Natural killer cell treated with Interleukin-12 subunit alpha and Interleukin-12 subunit beta and Interleukin-15 and Interleukin-18, amount 100 ng/mL, for 72 hours (primary cell): ENCODE data around the gene INSIG1. TPM values are rescaled to one million over a fixed set of nuclear protein-coding genes. Genes with fewer than 3 reads are reported as not detected.

Experiments used
- ATAC-seq, 2 donors: fragments of 150-1000 bp; cut with Tn5 transposase in 1 of 2; sonication (Bioruptor Pico), chemical (Tn5 transposase) in 1 of 2; 2 replicates each; pipeline ENCODE4 v1.10.0; 2021
- DNase-seq: peaks from one replicate; pipeline ENCODE4 v3.0.0; 2022; ENCODE audit warnings: low spot score
- H3K27ac Mint-ChIP-seq, 2 donors: 1 replicate in 1 of 2; 2 replicates in 1 of 2; pipeline ENCODE4 v1.8.0; 2022; ENCODE audit warnings: mixed read lengths in 2 of 2, mild to moderate bottlenecking in 1 of 2, moderate library complexity in 1 of 2
- H3K27me3 Mint-ChIP-seq, 2 donors: 1 replicate in 1 of 2; 2 replicates in 1 of 2; pipeline ENCODE4 v1.8.0; 2022; ENCODE audit warnings: mixed read lengths in 2 of 2
- H3K36me3 Mint-ChIP-seq: one replicate; pipeline ENCODE4 v1.8.0; 2022; ENCODE audit warnings: mixed read lengths
- H3K4me1 Mint-ChIP-seq, 2 donors: 1 replicate in 1 of 2; 2 replicates in 1 of 2; pipeline ENCODE4 v1.8.0; 2022; ENCODE audit warnings: low read depth in 2 of 2, mixed read lengths in 2 of 2, mild to moderate bottlenecking in 1 of 2
- H3K4me3 Mint-ChIP-seq: one replicate; pipeline ENCODE4 v1.8.0; 2022; ENCODE audit warnings: mixed read lengths
- H3K9me3 Mint-ChIP-seq: 2 replicates; pipeline ENCODE4 v1.8.0; 2022; ENCODE audit warnings: mixed read lengths
- total RNA-seq, 2 donors: library from RNA; stranded (reverse); gene quantifications; one replicate each; pipeline ENCODE4 v1.2.3, GENCODE V29; 2022

INSIG1 gene
- total RNA-seq, 2 donors from 2014 or later: 88.1 to 120 TPM

- no peak for DNase-seq
- Mint-ChIP-seq H3K27me3 (peaks cover 12 to 22% of the 10 kb centered on the region in 2 donors), H3K27ac (no peak overlapping the region), H3K36me3 (no peaks in the 10 kb centered on the region), H3K4me1 (peaks cover 33 to 57% of the 10 kb centered on the region in 2 donors), H3K9me3 (no peaks in the 10 kb centered on the region), H3K4me3 (peak overlapping the region; percentile 16)
- peak; percentile 70 to 83 for ATAC-seq
Measured at GRCh38 chr7:155283565-155284194, 14.0 kb upstream of the INSIG1 start.

- Mint-ChIP-seq H3K36me3 (no peaks in the 10 kb centered on the region), H3K27ac (peak overlapping the region in 1 of 2 donors; percentile 48), H3K4me1 (peaks cover 33 to 52% of the 10 kb centered on the region in 2 donors), H3K9me3 (no peaks in the 10 kb centered on the region), H3K27me3 (peaks cover 12 to 21% of the 10 kb centered on the region in 2 donors), H3K4me3 (no peak overlapping the region)
- DNase-seq (no peak), ATAC-seq (no peak)
Measured at GRCh38 chr7:155284496-155285274, 13.0 kb upstream of the INSIG1 start.

- Mint-ChIP-seq H3K27me3 (peaks cover 8 to 18% of the 10 kb centered on the region in 2 donors), H3K4me1 (peaks cover 33 to 53% of the 10 kb centered on the region in 2 donors), H3K9me3 (no peaks in the 10 kb centered on the region), H3K27ac (no peak overlapping the region), H3K36me3 (no peaks in the 10 kb centered on the region), H3K4me3 (no peak overlapping the region)
- no peak for DNase-seq
- ATAC-seq: no peak
Measured at GRCh38 chr7:155285423-155285822, 12.3 kb upstream of the INSIG1 start.

GRCh38 chr7:155285833-155286232, 11.8 kb upstream of the INSIG1 start:
- no peak for DNase-seq
- ATAC-seq: no peak
- Mint-ChIP-seq H3K27me3 (peaks cover 4 to 19% of the 10 kb centered on the region in 2 donors), H3K4me3 (no peak overlapping the region), H3K36me3 (no peaks in the 10 kb centered on the region), H3K4me1 (peaks cover 36 to 53% of the 10 kb centered on the region in 2 donors), H3K27ac (no peak overlapping the region), H3K9me3 (no peaks in the 10 kb centered on the region)

- H3K4me3 Mint-ChIP-seq: no peak overlapping the region
- no peaks in the 10 kb centered on the region for H3K36me3 Mint-ChIP-seq
- H3K4me1 Mint-ChIP-seq: peaks cover 45 to 58% of the 10 kb centered on the region in 2 donors
- ATAC-seq (peak in 1 of 2 donors; percentile 48), DNase-seq (no peak)
- peak overlapping the region in 1 of 2 donors; percentile 45 for H3K27ac Mint-ChIP-seq
- H3K9me3 Mint-ChIP-seq: no peaks in the 10 kb centered on the region
- H3K27me3 Mint-ChIP-seq: peaks cover 0 to 18% of the 10 kb centered on the region in 2 donors
Measured at GRCh38 chr7:155286686-155287085, 11.0 kb upstream of the INSIG1 start.

GRCh38 chr7:155287284-155287935, 10.3 kb upstream of the INSIG1 start:
- DNase-seq (no peak), ATAC-seq (no peak)
- Mint-ChIP-seq H3K4me3 (no peak overlapping the region), H3K4me1 (peaks cover 47 to 58% of the 10 kb centered on the region in 2 donors), H3K36me3 (no peaks in the 10 kb centered on the region), H3K9me3 (no peaks in the 10 kb centered on the region), H3K27ac (peak overlapping the region in 1 of 2 donors; percentile 45), H3K27me3 (peaks cover 0 to 18% of the 10 kb centered on the region in 2 donors)

- Mint-ChIP-seq H3K27ac (peak overlapping the region in 1 of 2 donors; percentile 40), H3K27me3 (peaks cover 0 to 24% of the 10 kb centered on the region in 2 donors), H3K36me3 (no peaks in the 10 kb centered on the region), H3K4me1 (peaks cover 48 to 52% of the 10 kb centered on the region in 2 donors), H3K4me3 (no peak overlapping the region), H3K9me3 (no peaks in the 10 kb centered on the region)
- DNase-seq (no peak), ATAC-seq (no peak)
Measured at GRCh38 chr7:155288055-155288454, 9.6 kb upstream of the INSIG1 start.

GRCh38 chr7:155289107-155289506, 8.6 kb upstream of the INSIG1 start:
- H3K4me1 Mint-ChIP-seq: peaks cover 46 to 49% of the 10 kb centered on the region in 2 donors
- H3K4me3 Mint-ChIP-seq: no peak overlapping the region
- H3K27me3 Mint-ChIP-seq: peaks cover 0 to 26% of the 10 kb centered on the region in 2 donors
- ATAC-seq (no peak), DNase-seq (no peak)
- no peaks in the 10 kb centered on the region for H3K9me3 Mint-ChIP-seq
- H3K27ac Mint-ChIP-seq: no peak overlapping the region
- no peaks in the 10 kb centered on the region for H3K36me3 Mint-ChIP-seq

GRCh38 chr7:155289949-155290501, 7.7 kb upstream of the INSIG1 start:
- peak in 1 of 2 donors; percentile 21 for ATAC-seq
- H3K9me3 Mint-ChIP-seq: no peaks in the 10 kb centered on the region
- peaks cover 44 to 51% of the 10 kb centered on the region in 2 donors for H3K4me1 Mint-ChIP-seq

GRCh38 chr7:155291045-155291530, 6.6 kb upstream of the INSIG1 start:
- ATAC-seq (peak; percentile 61 to 74), DNase-seq (peak; percentile 64)
- Mint-ChIP-seq H3K27me3 (peaks cover 0 to 14% of the 10 kb centered on the region in 2 donors), H3K27ac (peak overlapping the region in 1 of 2 donors; percentile 72), H3K9me3 (no peaks in the 10 kb centered on the region), H3K4me1 (peaks cover 37 to 46% of the 10 kb centered on the region in 2 donors), H3K36me3 (no peaks in the 10 kb centered on the region), H3K4me3 (no peak overlapping the region)

More at GRCh38 chr7:155289949-155290501, 7.7 kb upstream of the INSIG1 start:
- DNase-seq: no peak
- Mint-ChIP-seq H3K36me3 (no peaks in the 10 kb centered on the region), H3K27ac (no peak overlapping the region), H3K4me3 (no peak overlapping the region), H3K27me3 (peaks cover 0 to 21% of the 10 kb centered on the region in 2 donors)

- Mint-ChIP-seq H3K4me3 (no peak overlapping the region), H3K27ac (peak overlapping the region in 1 of 2 donors; percentile 72), H3K36me3 (no peaks in the 10 kb centered on the region), H3K4me1 (peaks cover 38 to 46% of the 10 kb centered on the region in 2 donors), H3K9me3 (no peaks in the 10 kb centered on the region), H3K27me3 (peaks cover 0 to 13% of the 10 kb centered on the region in 2 donors)
- ATAC-seq: no peak
- no peak for DNase-seq
Measured at GRCh38 chr7:155291729-155292128, 5.9 kb upstream of the INSIG1 start.

- ATAC-seq: no peak
Measured at GRCh38 chr7:155292680-155293226, 4.9 kb upstream of the INSIG1 start.

More at GRCh38 chr7:155292680-155293226, 4.9 kb upstream of the INSIG1 start:
- no peak for DNase-seq
- Mint-ChIP-seq H3K4me3 (no peak overlapping the region), H3K27me3 (peaks cover 0 to 13% of the 10 kb centered on the region in 2 donors), H3K27ac (peak overlapping the region in 1 of 2 donors; percentile 67), H3K9me3 (no peaks in the 10 kb centered on the region), H3K36me3 (no peaks in the 10 kb centered on the region), H3K4me1 (peaks cover 35 to 40% of the 10 kb centered on the region in 2 donors)
